Common myeloid progenitor, CD34-positive (primary cell): ENCODE measurements around the gene PID1.

Experiments
- CTCF ChIA-PET: fragments of 350-600 bp; sonication (Branson Sonifier 250); formaldehyde crosslinking; loops from one replicate; lab custom pipeline; 2021; ENCODE audit warnings: antibody characterized with exemption; lab: Charles Lee
- POLR2A ChIA-PET: fragments of 350-600 bp; sonication (Branson Sonifier 250); formaldehyde crosslinking; loops from one replicate; lab custom pipeline; 2021; ENCODE audit warnings: antibody characterized with exemption; lab: Charles Lee
- DNase-seq, 3 donors: peaks; one replicate each; pipeline versions ENCODE4 v3.0.0 to v3.0.0-alpha.2; 2013
- H3K27ac ChIP-seq, 2 experiments: 1 replicate in 1 of 2; 2 replicates in 1 of 2; pipeline ENCODE4 v1.7.0; 2013; ENCODE audit warnings: inconsistent platforms in 2 of 2, low read length in 2 of 2, mild to moderate bottlenecking in 2 of 2, low read depth in 1 of 2, moderate library complexity in 1 of 2; ENCODE audit not compliant: severe bottlenecking in 2 of 2, insufficient read depth in 1 of 2, poor library complexity in 1 of 2
- H3K27me3 ChIP-seq, 5 experiments: replicated peaks in 2 of 5; 1 replicate in 3 of 5; 2 replicates in 2 of 5; pipeline versions ENCODE4 v1.6.1 to v1.7.0; 2013; ENCODE audit warnings: low read length in 4 of 5, mild to moderate bottlenecking in 2 of 5, moderate library complexity in 2 of 5, inconsistent platforms in 1 of 5; ENCODE audit not compliant: insufficient read depth in 5 of 5, control insufficient read depth in 4 of 5
- H3K36me3 ChIP-seq, 4 experiments: 1 replicate in 2 of 4; 2 replicates in 2 of 4; pipeline versions ENCODE4 v1.6.1 to v1.7.0; 2013; ENCODE audit warnings: low read length in 3 of 4, control low read depth in 1 of 4, mild to moderate bottlenecking in 1 of 4; ENCODE audit not compliant: control insufficient read depth in 4 of 4, insufficient read depth in 4 of 4
- H3K4me1 ChIP-seq, 4 experiments: 1 replicate in 3 of 4; 2 replicates in 1 of 4; pipeline versions ENCODE4 v1.6.1 to v1.7.1; 2013; ENCODE audit warnings: low read length in 3 of 4, mild to moderate bottlenecking in 3 of 4, control low read depth in 1 of 4, inconsistent platforms in 1 of 4, moderate library complexity in 1 of 4; ENCODE audit not compliant: control insufficient read depth in 4 of 4, insufficient read depth in 4 of 4; ENCODE audit errors: control extremely low read depth in 1 of 4
- H3K4me3 ChIP-seq, 7 experiments: 1 replicate in 4 of 7; 2 replicates in 3 of 7; pipeline versions ENCODE4 v1.5.1 to v1.7.0; 2013; ENCODE audit warnings: mild to moderate bottlenecking in 7 of 7, low read length in 6 of 7, moderate library complexity in 6 of 7, inconsistent platforms in 2 of 7, low read depth in 2 of 7, control low read depth in 1 of 7; ENCODE audit not compliant: insufficient read depth in 4 of 7, control insufficient read depth in 1 of 7; ENCODE audit errors: extremely low read depth in 1 of 7
- H3K9me3 ChIP-seq, 5 experiments: 1 replicate in 4 of 5; 2 replicates in 1 of 5; pipeline versions ENCODE4 v1.6.1 to v1.7.1; 2013; ENCODE audit warnings: low read length in 4 of 5, mild to moderate bottlenecking in 2 of 5, inconsistent platforms in 1 of 5, low read depth in 1 of 5, moderate library complexity in 1 of 5; ENCODE audit not compliant: control insufficient read depth in 4 of 5, insufficient read depth in 2 of 5; ENCODE audit errors: control extremely low read depth in 1 of 5
- WGBS: methylation state at CpG from one replicate; pipeline ENCODE4 v1.1.5; 2013; ENCODE audit not compliant: insufficient coverage; 5-methylcytosine and 5-hydroxymethylcytosine counted together

PID1 gene

DNA sequence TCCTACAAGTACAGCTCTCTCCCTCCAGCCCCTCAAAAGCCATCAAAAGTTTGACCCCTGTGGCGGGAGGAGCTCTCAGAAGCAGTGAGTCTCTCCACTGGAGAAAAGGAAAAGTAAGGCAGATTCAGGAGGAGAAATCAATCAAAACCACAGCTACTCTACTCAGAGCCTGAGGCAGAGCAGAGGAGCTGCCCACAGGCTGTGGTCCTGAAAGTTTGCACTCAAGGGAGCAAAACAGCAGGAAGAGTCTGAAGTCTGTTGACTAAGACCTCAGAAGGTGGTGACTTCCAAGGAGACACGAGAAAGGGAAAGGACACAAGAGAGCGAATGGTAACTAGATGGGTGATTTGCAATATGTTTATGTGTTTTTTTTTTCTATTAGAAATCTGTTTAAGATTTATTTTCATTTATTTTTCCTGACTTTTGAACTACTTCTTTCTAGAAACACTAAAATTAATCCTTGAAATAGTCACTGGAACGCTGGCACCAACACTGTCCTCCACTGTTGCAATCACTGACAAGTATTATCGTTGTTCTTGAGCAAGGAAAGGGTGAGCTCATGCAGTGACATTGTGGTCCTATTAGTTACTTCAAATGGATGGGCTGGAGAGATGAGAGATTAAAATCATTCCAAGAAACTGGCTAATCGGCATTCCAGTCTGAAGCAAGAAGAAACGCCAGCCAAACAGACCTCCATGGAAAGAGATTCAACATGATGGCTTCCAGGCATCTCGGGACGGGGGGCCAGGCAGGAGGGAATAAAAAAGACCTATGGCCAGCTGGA, 35.8 kb downstream of the PID1 start:
- ChIA-PET POLR2A (no interaction called here), CTCF (no interaction called here)
- no peaks in the 10 kb centered on the region for H3K4me1 ChIP-seq
- H3K27ac ChIP-seq, result no peak overlapping the region
- H3K4me3 ChIP-seq, result no peak overlapping the region
- DNase-seq, result no peak
- H3K9me3 ChIP-seq, result peaks cover 0 to under 1% (median 0%) of the 10 kb centered on the region in 5 experiments
- WGBS, result 58% methylated on average over 6 of the region's 9 CpGs
- H3K27me3 ChIP-seq, result no peaks in the 10 kb centered on the region
- no peaks in the 10 kb centered on the region for H3K36me3 ChIP-seq

DNA sequence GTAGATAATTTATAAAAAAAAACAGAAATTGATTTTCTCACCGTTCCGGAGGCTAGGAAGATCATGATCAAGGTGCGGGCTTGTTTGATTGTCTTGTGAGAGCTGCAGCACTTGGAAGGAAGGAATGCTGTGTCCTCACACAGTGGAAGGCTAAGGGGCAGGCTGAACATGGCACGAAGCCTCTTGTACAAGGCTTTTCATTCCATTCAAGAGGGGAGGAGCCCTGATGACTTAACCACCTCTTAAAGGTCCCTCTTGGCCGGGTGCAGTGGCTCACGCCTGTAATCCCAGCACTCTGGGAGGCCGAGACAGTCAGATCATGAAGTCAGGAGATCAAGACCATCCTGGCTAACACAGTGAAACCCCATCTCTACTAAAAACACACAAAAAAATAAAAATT, 39.2 kb downstream of the PID1 start:
- WGBS, result 88% methylated on average over 6 of the region's 7 CpGs
- no peak overlapping the region for H3K4me3 ChIP-seq
- no peaks in the 10 kb centered on the region for H3K27me3 ChIP-seq
- H3K4me1 ChIP-seq, result no peaks in the 10 kb centered on the region
- ChIA-PET CTCF (no interaction called here), POLR2A (interaction anchor here (0.6 kb wide), 1 partner anchor 9 kb away, joined by 3 read pairs; no protein-coding TSS in a partner anchor)
- no peaks in the 10 kb centered on the region for H3K36me3 ChIP-seq
- H3K27ac ChIP-seq, result no peak overlapping the region
- DNase-seq, result no peak
- no peaks in the 10 kb centered on the region for H3K9me3 ChIP-seq

DNA sequence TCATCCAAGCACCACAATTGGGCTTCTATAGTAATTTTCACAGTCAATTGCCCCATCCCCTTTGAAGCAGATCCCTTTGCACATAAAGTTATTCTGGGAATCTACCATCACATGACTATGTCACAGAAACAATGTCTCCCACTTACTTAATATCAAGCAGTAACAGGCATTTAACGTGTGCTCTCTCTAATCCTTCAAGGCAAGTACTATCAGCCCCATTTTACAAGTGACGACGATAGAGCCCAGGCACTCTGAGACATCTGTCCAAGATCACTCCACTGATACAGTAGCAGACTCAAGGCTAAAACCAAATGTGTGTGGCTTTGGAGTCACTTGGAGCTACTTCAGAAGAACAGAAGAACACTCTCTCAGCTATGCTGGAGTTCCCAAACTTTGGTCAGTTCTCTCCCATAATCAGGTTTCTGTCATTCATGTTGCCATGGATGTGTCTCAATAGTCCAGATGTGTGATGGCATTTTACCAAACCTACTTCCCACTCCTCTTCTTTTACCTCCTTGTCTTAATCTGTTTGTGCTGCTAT, 39.7 kb downstream of the PID1 start:
- Histone ChIP-seq H3K9me3 (no peaks in the 10 kb centered on the region), H3K27ac (no peak overlapping the region), H3K27me3 (no peaks in the 10 kb centered on the region), H3K36me3 (no peaks in the 10 kb centered on the region), H3K4me1 (no peaks in the 10 kb centered on the region), H3K4me3 (no peak overlapping the region)
- ChIA-PET CTCF (no interaction called here), POLR2A (no interaction called here)
- DNase-seq, result no peak
- WGBS, result 100% methylated on average over 3 of the region's 3 CpGs

DNA sequence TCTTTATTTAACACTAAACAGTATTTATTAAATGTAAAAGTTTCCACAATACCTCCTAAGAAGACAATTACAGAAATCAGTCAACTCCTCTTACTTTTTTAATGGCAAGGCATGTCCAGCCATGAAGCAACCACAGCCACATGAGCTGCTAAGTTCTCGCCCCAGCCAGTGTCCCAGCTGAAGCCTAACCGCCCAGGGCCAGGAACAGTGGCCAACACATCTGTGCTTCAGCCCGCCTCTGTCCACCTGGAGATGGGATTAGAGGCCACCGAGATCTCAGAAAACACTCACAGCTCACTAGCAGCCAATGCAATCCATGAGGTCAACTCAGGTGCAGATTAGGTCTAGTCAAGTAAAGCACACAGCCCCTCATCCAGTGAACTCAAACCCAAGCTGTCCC, 40.2 kb downstream of the PID1 start:
- no peak overlapping the region for H3K4me3 ChIP-seq
- no peak overlapping the region for H3K27ac ChIP-seq
- ChIA-PET CTCF (no interaction called here), POLR2A (no interaction called here)
- 98% methylated on average over 4 of the region's 4 CpGs for WGBS
- no peaks in the 10 kb centered on the region for H3K4me1 ChIP-seq
- no peaks in the 10 kb centered on the region for H3K9me3 ChIP-seq
- no peaks in the 10 kb centered on the region for H3K36me3 ChIP-seq
- no peak for DNase-seq
- no peaks in the 10 kb centered on the region for H3K27me3 ChIP-seq

DNA sequence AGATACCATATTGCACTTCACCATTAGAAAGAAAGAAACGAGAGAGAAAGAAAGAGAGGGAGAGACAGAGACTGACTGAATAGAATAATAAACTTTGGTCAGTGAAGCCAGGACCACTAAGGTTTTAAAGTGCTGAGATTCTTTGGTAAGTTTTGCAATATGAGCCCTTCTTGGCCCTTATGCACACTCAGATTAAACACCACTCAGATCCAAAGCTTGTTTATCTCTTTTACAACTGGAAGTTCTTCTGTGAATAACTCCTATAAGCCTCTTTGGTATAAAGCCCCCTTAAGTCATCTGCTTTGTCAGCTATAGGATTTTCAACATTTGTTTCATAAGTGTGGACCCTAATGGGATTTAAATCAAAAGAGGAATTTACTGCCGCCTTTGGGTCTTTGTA, 40.8 kb downstream of the PID1 start:
- Histone ChIP-seq H3K4me1 (no peaks in the 10 kb centered on the region), H3K27ac (no peak overlapping the region), H3K4me3 (no peak overlapping the region), H3K36me3 (no peaks in the 10 kb centered on the region), H3K27me3 (no peaks in the 10 kb centered on the region), H3K9me3 (no peaks in the 10 kb centered on the region)
- no peak for DNase-seq
- WGBS, result no CpG with 5 or more reads among the region's 2 CpGs
- ChIA-PET POLR2A (no interaction called here), CTCF (no interaction called here)

DNA sequence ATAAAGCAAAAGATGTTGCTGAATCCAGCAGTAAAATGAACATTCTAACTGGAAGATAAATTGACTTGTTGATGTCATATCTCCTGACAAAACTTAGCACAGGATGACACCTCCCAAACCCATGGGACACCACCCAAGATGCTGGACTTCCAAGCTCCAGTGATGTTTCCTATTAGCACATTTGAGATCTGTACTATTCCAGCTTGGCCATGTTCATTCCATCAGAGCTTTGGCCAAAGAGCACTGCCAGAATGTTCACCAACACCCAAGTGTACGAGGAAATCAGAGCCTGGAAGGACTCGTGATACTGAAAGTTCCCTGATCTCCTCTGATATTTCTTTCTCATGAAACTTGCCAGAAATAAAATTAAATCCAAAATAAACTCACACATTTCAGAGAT, 44.7 kb downstream of the PID1 start:
- Histone ChIP-seq H3K27me3 (no peaks in the 10 kb centered on the region), H3K4me3 (no peak overlapping the region), H3K9me3 (peaks cover 0 to 4% (median 0%) of the 10 kb centered on the region in 5 experiments), H3K36me3 (no peaks in the 10 kb centered on the region), H3K4me1 (no peaks in the 10 kb centered on the region), H3K27ac (no peak overlapping the region)
- ChIA-PET POLR2A (no interaction called here), CTCF (no interaction called here)
- WGBS, result 100% methylated on average over 1 of the region's 2 CpGs
- DNase-seq, result no peak

DNA sequence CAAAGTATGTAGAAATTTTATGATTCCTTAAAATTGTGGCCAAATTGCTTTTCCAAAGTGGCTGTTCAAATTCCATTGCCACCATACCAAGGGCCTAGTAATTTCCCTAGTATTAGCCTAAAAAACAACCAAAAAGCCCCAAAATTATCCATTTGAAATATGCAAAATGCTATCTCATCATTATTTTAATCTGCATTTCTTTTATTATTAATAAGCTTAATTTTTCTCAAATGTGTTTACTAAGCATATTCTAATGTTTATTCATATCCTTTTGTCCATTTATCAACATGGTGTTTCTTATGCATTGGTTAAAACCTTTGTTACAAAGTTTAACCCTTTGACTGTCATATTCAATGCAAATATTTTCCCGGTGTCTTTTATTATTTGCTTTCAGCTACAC, 48.0 kb downstream of the PID1 start:
- WGBS, result 100% methylated on average over 1 of the region's 1 CpG
- H3K36me3 ChIP-seq, result no peaks in the 10 kb centered on the region
- H3K9me3 ChIP-seq, result peaks cover 0 to 4% (median 0%) of the 10 kb centered on the region in 5 experiments
- no peaks in the 10 kb centered on the region for H3K4me1 ChIP-seq
- H3K27me3 ChIP-seq, result no peaks in the 10 kb centered on the region
- ChIA-PET CTCF (no interaction called here), POLR2A (no interaction called here)
- no peak overlapping the region for H3K27ac ChIP-seq
- DNase-seq, result no peak
- no peak overlapping the region for H3K4me3 ChIP-seq
